Measurements from ENCODE around the gene SIM2.

- TF ChIP-seq CTCF (IDR thresholded peaks at IDR 0.05 in 4 of 5, conservative IDR thresholded peaks at IDR 0.05 in 1 of 5) (no peak), POLR2A (IDR thresholded peaks at IDR 0.05) (no peak)
Measured at GRCh38 chr21:36725793-36726386, 27.0 kb downstream of the SIM2 start.
